Measurements from ENCODE around the gene CDC25B. TPM values are rescaled to one million over a fixed set of nuclear protein-coding genes. Genes with fewer than 3 reads are reported as not detected.

CDC25B gene
- total RNA-seq, 1 experiment from 2014 or later = 74.6 TPM

GRCh38 chr20:3768342-3769130, 27.6 kb upstream of the CDC25B start:
- H3K4me1 ChIP-seq (replicated peaks) = peaks cover 31% of the 10 kb centered on the region
- H3K27me3 ChIP-seq (replicated peaks) = no peaks in the 10 kb centered on the region
- no peaks in the 10 kb centered on the region for H3K36me3 ChIP-seq
- no peaks in the 10 kb centered on the region for H3K9me3 ChIP-seq (replicated peaks)
- peak; percentile 78 to 88 for DNase-seq (ENCODE audit: low read depth in 1 of 2, low spot score in 2 of 2)
- peak overlapping the region; percentile 69 for H3K27ac ChIP-seq
- peak overlapping the region; percentile 49 for H3K4me3 ChIP-seq

DNA sequence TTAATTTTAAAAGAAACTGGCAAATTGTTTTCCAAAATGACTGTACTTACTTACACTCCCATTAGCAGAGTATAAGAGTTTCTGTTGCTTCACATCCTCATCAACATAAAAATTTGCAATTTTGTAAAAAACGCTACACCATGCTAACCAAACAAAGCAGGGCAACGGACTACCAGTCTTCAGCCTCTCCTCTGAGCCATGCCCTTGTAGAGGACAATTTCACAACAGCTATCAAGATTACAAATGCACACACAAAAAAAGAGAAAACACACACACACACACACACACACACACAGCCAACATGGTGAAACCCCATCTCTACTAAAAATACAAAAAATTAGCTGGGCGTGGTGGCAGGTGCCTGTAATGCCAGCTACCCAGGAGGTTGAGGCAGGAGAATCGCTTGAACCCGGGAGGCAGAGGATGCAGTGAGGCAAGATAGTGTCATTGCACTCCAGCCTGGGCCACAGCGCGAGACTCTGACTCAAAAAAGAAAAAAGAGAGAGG, 24.5 kb upstream of the CDC25B start:
- H3K4me3 ChIP-seq = no peak overlapping the region
- H3K36me3 ChIP-seq = no peaks in the 10 kb centered on the region
- H3K9me3 ChIP-seq (replicated peaks) = no peaks in the 10 kb centered on the region; the same call in 1 of the 2 replicates
- H3K4me1 ChIP-seq (replicated peaks) = peaks cover 30% of the 10 kb centered on the region
- no peaks in the 10 kb centered on the region for H3K27me3 ChIP-seq (replicated peaks)
- no peak overlapping the region for H3K27ac ChIP-seq
- DNase-seq (ENCODE audit: low read depth in 1 of 2, low spot score in 2 of 2) = no peak

DNA sequence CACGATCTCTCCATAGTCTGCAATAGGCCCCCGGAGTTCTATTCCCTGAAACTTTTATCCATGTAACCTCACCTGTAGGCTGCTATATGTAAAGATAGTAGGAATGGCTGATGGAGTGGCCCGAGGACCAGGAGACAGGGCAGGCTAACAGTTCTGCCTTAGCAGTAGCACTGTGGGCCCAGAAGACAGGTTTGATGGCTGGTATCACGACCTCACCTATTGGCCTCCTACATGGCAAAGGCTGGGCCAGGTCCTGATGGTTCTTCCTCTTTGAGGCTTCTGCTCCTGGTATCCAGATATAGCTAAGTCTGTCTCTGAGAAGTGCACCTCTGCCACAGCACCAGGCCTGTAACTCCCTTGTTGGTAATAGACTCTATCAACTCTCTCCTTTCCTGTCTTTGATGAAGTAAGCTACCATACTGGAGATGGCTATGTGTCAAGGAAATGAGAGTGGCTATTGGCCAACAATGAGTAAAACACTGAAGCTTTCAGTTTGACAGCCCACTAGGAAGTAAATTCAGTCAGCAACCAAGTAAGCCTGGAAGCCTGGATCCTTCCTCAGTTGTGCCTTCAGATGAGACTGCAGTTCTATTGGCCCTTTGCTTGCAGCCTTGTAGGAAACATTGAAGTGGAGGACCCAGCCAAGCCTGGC, 20.5 kb upstream of the CDC25B start:
- H3K4me1 ChIP-seq (replicated peaks) = peaks cover 9% of the 10 kb centered on the region
- no peak overlapping the region for H3K4me3 ChIP-seq
- no peak for DNase-seq (ENCODE audit: low read depth in 1 of 2, low spot score in 2 of 2)

GRCh38 chr20:3777381-3777715, 18.8 kb upstream of the CDC25B start:
- H3K27me3 ChIP-seq (replicated peaks) = peaks cover 15% of the 10 kb centered on the region
- H3K36me3 ChIP-seq = peaks cover 6% of the 10 kb centered on the region
- no peak overlapping the region for H3K27ac ChIP-seq
- DNase-seq (ENCODE audit: low read depth in 1 of 2, low spot score in 2 of 2) = no peak
- peaks cover 14% of the 10 kb centered on the region for H3K4me1 ChIP-seq (replicated peaks)
- 0 out of 2 replicates have a peak overlapping the region, but pooled peaks have one; percentile 12 for H3K4me3 ChIP-seq
- no peaks in the 10 kb centered on the region; the same call in 1 of the 2 replicates for H3K9me3 ChIP-seq (replicated peaks)

More for the DNA sequence above, 20.5 kb upstream of the CDC25B start:
- no peaks in the 10 kb centered on the region; the same call in 1 of the 2 replicates for H3K9me3 ChIP-seq (replicated peaks)
- peaks cover 15% of the 10 kb centered on the region for H3K27me3 ChIP-seq (replicated peaks)
- H3K27ac ChIP-seq = no peak overlapping the region
- no peaks in the 10 kb centered on the region for H3K36me3 ChIP-seq

DNA sequence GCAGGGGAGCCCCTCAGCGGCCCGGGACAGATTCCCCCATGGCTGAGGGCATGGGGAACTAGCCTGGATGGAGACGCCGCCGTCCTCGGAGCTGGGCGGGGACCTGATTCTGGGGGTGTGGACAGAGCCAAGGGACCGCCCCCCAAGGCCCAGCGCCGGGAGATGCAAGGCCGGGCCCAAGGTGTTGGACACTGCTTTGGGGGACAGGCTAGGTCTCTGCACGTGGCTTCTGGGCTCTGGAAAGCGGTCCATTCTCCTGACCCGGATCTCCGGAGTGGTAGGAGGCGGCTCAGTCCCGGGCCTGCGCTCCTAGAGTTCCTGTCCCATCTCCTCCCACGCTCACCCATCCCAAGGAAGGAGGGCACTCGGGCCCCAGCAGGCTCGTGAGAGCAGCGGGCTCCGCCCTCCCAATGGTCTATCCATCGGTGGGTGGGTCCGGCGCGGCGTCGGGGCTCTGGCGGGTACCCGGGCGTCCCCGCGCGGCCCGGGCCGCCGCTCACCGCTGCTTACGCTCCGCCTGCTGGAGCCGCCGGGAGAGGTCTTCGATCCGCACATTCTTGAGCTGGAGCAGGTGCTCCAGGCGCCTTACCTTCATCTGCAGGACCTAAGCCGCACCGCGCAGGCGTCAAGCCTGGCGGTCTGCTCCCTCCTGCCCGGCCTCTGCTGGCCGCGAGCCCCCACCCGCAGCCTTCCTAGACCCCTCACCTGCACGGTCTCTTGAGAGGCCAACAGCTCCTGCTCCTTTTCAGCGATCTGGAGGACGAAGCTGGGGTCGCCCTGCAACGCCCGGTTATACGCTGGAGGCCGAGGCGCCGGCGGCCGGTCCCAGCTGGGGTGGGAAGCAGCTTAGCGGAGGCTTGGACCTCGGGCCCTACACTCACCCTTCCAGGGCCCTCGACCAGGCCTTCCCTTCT, 18.1 kb upstream of the CDC25B start:
- Histone ChIP-seq H3K36me3 (peaks cover 11% of the 10 kb centered on the region), H3K4me1 (replicated peaks) (peaks cover 14% of the 10 kb centered on the region), H3K4me3 (0 out of 2 replicates have a peak overlapping the region, but pooled peaks have one; percentile 12), H3K9me3 (replicated peaks) (no peaks in the 10 kb centered on the region; the same call in 1 of the 2 replicates), H3K27ac (no peak overlapping the region), H3K27me3 (replicated peaks) (peaks cover 15% of the 10 kb centered on the region)
- no peak for DNase-seq (ENCODE audit: low read depth in 1 of 2, low spot score in 2 of 2)

GRCh38 chr20:3778976-3779375, 17.1 kb upstream of the CDC25B start:
- Histone ChIP-seq H3K4me3 (no peak overlapping the region), H3K4me1 (replicated peaks) (peaks cover 14% of the 10 kb centered on the region), H3K27ac (no peak overlapping the region), H3K36me3 (peaks cover 20% of the 10 kb centered on the region), H3K9me3 (replicated peaks) (no peaks in the 10 kb centered on the region; the same call in 1 of the 2 replicates), H3K27me3 (replicated peaks) (peaks cover 15% of the 10 kb centered on the region)
- DNase-seq (ENCODE audit: low read depth in 1 of 2, low spot score in 2 of 2) = no peak

DNA sequence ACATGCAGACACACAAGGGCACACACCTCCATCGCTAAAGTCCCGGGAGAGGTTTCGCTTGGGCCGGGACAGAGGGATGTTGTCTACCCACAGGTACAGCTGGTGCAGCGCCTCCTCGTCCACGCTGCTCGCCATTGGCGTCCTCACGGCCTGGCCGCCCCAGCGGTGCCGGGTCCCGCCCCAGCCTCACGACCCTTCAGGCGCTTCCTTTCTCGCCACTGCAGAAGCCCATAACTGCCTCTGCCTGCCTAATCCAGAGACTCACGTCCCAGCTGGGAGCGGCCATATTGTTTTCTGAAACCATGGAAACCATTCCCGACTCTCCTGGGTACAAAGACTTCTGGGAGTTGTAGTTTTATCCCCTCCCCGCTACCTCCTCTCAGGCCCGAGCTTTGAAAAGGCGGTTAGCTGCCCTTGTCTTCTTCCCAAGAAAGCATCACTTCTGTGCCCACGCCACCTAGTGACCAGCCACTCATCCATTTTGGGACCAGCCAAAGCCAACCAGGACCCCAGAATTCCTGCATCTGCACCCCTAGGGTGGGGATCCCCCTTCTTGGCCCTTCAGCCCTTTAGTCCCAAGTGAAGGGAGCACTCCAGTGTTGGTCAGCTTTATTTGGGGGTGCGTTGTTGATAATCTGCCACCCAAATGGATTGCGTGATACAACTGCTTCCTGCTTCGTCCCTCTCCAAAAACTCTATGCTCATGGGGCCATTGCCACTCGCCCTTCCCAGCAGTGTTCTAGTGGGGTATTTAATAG, 14.8 kb upstream of the CDC25B start, which contains the start of gene SPEF1:
TSS of gene SPEF1 (minus strand) at position 296 of the 758 bp plus-strand sequence. CDS start at position 135, 161 bp downstream.
- peak within 1 kb of the TSS; percentile 22 for H3K4me3 ChIP-seq
- H3K36me3 ChIP-seq = peaks cover 40% of the 10 kb centered on the region
- peaks cover 15% of the 10 kb centered on the region for H3K27me3 ChIP-seq (replicated peaks)
- no peak within 1 kb of the TSS for H3K27ac ChIP-seq
- DNase-seq (ENCODE audit: low read depth in 1 of 2, low spot score in 2 of 2) = peak; percentile 90 to 93
- H3K9me3 ChIP-seq (replicated peaks) = no peaks in the 10 kb centered on the region; the same call in 1 of the 2 replicates
- H3K4me1 ChIP-seq (replicated peaks) = peaks cover 34% of the 10 kb centered on the region

- Histone ChIP-seq H3K27me3 (replicated peaks) (peaks cover 11% of the 10 kb centered on the region), H3K9me3 (replicated peaks) (no peaks in the 10 kb centered on the region; the same call in 1 of the 2 replicates), H3K4me3 (no peak overlapping the region), H3K4me1 (replicated peaks) (peaks cover 38% of the 10 kb centered on the region), H3K36me3 (peaks cover 40% of the 10 kb centered on the region), H3K27ac (no peak overlapping the region)
- DNase-seq (ENCODE audit: low read depth in 1 of 2, low spot score in 2 of 2) = no peak
Observed at GRCh38 chr20:3782597-3782996, 13.5 kb upstream of the CDC25B start.

DNA sequence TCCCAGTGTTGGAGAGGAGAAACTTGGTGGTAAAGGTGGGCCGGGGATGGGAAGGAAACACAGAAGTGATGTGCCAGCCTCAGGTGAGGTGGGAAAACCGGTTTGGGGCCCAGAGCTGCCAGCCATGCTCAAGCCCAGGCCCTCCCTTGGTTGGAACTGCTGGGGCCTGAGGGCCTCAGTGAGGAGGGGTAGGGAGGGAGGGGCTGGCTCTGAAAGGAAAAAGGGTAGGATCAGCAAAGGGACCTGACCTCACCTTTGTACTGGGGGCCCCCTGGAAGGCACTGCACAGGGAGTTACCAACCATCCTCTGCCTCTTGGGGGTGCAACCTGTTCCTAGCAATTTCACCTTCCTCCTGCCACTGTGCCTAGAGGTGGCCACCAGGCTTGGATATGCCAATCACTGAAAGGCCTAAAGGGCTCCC, 13.0 kb upstream of the CDC25B start:
- no peak for DNase-seq (ENCODE audit: low read depth in 1 of 2, low spot score in 2 of 2)
- peaks cover 7% of the 10 kb centered on the region for H3K27me3 ChIP-seq (replicated peaks)
- H3K4me1 ChIP-seq (replicated peaks) = peaks cover 33% of the 10 kb centered on the region
- H3K27ac ChIP-seq = no peak overlapping the region
- H3K4me3 ChIP-seq = no peak overlapping the region
- H3K36me3 ChIP-seq = peaks cover 40% of the 10 kb centered on the region
- H3K9me3 ChIP-seq (replicated peaks) = no peaks in the 10 kb centered on the region; the same call in 1 of the 2 replicates

GRCh38 chr20:3783511-3784195, 12.5 kb upstream of the CDC25B start:
- Histone ChIP-seq H3K4me1 (replicated peaks) (peaks cover 31% of the 10 kb centered on the region), H3K9me3 (replicated peaks) (no peaks in the 10 kb centered on the region; the same call in 1 of the 2 replicates), H3K27ac (no peak overlapping the region), H3K36me3 (peaks cover 40% of the 10 kb centered on the region), H3K27me3 (replicated peaks) (peaks cover under 1% of the 10 kb centered on the region; the same call in 1 of the 2 replicates), H3K4me3 (no peak overlapping the region)
- no peak for DNase-seq (ENCODE audit: low read depth in 1 of 2, low spot score in 2 of 2)

- H3K27me3 ChIP-seq (replicated peaks) = no peaks in the 10 kb centered on the region
- no peak overlapping the region for H3K27ac ChIP-seq
- peaks cover 40% of the 10 kb centered on the region for H3K36me3 ChIP-seq
- H3K4me3 ChIP-seq = peak overlapping the region; percentile 57; the same call in 1 of the 2 replicates
- peaks cover 31% of the 10 kb centered on the region for H3K4me1 ChIP-seq (replicated peaks)
- DNase-seq (ENCODE audit: low read depth in 1 of 2, low spot score in 2 of 2) = no peak
- H3K9me3 ChIP-seq (replicated peaks) = no peaks in the 10 kb centered on the region; the same call in 1 of the 2 replicates
Observed at GRCh38 chr20:3784216-3784853, 11.8 kb upstream of the CDC25B start.

DNA sequence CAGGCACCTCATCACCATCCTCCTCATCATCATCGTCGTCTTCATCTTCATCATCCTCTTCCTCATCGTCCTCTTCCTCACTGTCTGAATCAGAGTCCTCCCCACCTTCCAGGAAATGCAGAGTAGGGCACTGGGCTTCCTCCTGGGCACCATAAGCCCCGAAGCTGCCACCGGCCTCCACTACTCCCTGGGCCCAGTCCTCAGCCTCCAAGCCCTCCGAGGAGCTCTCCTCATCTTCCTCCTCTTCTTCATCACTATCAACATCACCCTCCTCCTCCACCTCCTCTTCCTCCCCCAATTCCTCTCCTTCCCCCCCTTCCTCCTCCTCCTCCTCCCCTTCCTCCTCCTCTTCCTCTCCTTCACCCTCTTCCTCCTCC, 11.3 kb upstream of the CDC25B start:
- Histone ChIP-seq H3K4me1 (replicated peaks) (peaks cover 31% of the 10 kb centered on the region), H3K4me3 (peak overlapping the region; percentile 57; the same call in 1 of the 2 replicates), H3K27ac (no peak overlapping the region), H3K36me3 (peaks cover 40% of the 10 kb centered on the region), H3K27me3 (replicated peaks) (no peaks in the 10 kb centered on the region), H3K9me3 (replicated peaks) (no peaks in the 10 kb centered on the region; the same call in 1 of the 2 replicates)
- DNase-seq (ENCODE audit: low read depth in 1 of 2, low spot score in 2 of 2) = no peak
